DOHH2 (cell line): ENCODE measurements around the gene TUFM.

Source experiments
- CTCF ChIP-seq: fragments of 200-600 bp; sonication (generic); IDR thresholded peaks from one replicate; pipeline ENCODE4 v1.5.1; 2014; ENCODE audit warnings: antibody characterized with exemption, mild to moderate bottlenecking, low read depth, low read length; ENCODE audit not compliant: poor library complexity, severe bottlenecking
- EZH2phosphoT487 ChIP-seq: fragments of 200-600 bp; sonication (generic); IDR thresholded peaks from 2 replicates; pipeline ENCODE4 v1.6.1; 2017; ENCODE audit warnings: borderline replicate concordance, mild to moderate bottlenecking, antibody characterized with exemption, low read length, moderate library complexity, mixed read lengths

- TF ChIP-seq CTCF (no peak), EZH2phosphoT487 (no peak)
Measured at GRCh38 chr16:28874406-28874805, 28.3 kb upstream of the TUFM start.
